ENCODE data around the gene TMEM115.
A peak's percentile ranks its signal among the peaks of the same experiment; 100 is the strongest.

Gene TMEM115

GRCh38 chr3:50355829-50356552 lies 3.3 kb downstream of the TMEM115 start:
- no peaks in the 10 kb centered on the region for H3K9me3 ChIP-seq (ENCODE audit: control insufficient read depth, insufficient read depth, low read depth, low read length)
- CTCF ChIA-PET: no interaction called here
- no peak overlapping the region for H3K27ac ChIP-seq (ENCODE audit: extremely low read depth, low read depth, low read length)
- H3K4me1 ChIP-seq (ENCODE audit: control insufficient read depth, insufficient read depth, low read length): no peaks in the 10 kb centered on the region
- POLR2A ChIA-PET: interaction anchor here (1.2 to 1.9 kb wide), 2 partner anchors 10 to 19 kb away, joined by 3 to 12 read pairs; partner anchors contain the start of gene ZMYND10
- H3K4me3 ChIP-seq (ENCODE audit: low read depth, low read length): peak overlapping the region; percentile 82
- peaks cover 0 to 61% of the 10 kb centered on the region in 2 experiments; a peak in 1 of 3 replicates for H3K36me3 ChIP-seq (ENCODE audit: control insufficient read depth in 2 of 2, insufficient read depth in 1 of 2, low read length in 2 of 2)
- TF ChIP-seq ZNF529 (tag by site-specific recombination; IDR thresholded peaks at IDR 0.05; ENCODE audit: insufficient replicate concordance) (no peak), ZNF704 (tag by site-specific recombination; IDR thresholded peaks at IDR 0.05) (no peak), ZBTB49 (tag by site-specific recombination; IDR thresholded peaks at IDR 0.05; ENCODE audit: low read depth) (no peak), ZNF423 (tag by site-specific recombination; IDR thresholded peaks at IDR 0.05) (no peak), ZNF777 (tag by site-specific recombination; IDR thresholded peaks at IDR 0.05; ENCODE audit: borderline replicate concordance) (no peak), ZNF24 (tag by site-specific recombination; IDR thresholded peaks at IDR 0.05) (no peak), CTCF (tag by site-specific recombination; IDR thresholded peaks at IDR 0.05) (peak; percentile 33; the same call in 1 of the 2 replicates), ZNF501 (tag by site-specific recombination; IDR thresholded peaks at IDR 0.05) (no peak), ZNF654 (tag by site-specific recombination; IDR thresholded peaks at IDR 0.05; ENCODE audit: low read depth) (no peak), ZNF785 (tag by site-specific recombination; IDR thresholded peaks at IDR 0.05) (no peak), KLF7 (tag by site-specific recombination; IDR thresholded peaks at IDR 0.05; ENCODE audit: borderline replicate concordance) (no peak), ZNF175 (tag by site-specific recombination; IDR thresholded peaks at IDR 0.05) (no peak), ZNF433 (tag by site-specific recombination; IDR thresholded peaks at IDR 0.05; ENCODE audit: low read depth) (no peak), ZNF600 (tag by site-specific recombination; IDR thresholded peaks at IDR 0.05) (no peak), ZNF530 (tag by site-specific recombination; IDR thresholded peaks at IDR 0.05; ENCODE audit: low read depth) (no peak), ZNF692 (tag by site-specific recombination; IDR thresholded peaks at IDR 0.05) (no peak), ZSCAN5A (tag by site-specific recombination; IDR thresholded peaks at IDR 0.05) (no peak), ZNF585B (tag by site-specific recombination; IDR thresholded peaks at IDR 0.05) (no peak)
- TF ChIP-seq, protein P1, sequence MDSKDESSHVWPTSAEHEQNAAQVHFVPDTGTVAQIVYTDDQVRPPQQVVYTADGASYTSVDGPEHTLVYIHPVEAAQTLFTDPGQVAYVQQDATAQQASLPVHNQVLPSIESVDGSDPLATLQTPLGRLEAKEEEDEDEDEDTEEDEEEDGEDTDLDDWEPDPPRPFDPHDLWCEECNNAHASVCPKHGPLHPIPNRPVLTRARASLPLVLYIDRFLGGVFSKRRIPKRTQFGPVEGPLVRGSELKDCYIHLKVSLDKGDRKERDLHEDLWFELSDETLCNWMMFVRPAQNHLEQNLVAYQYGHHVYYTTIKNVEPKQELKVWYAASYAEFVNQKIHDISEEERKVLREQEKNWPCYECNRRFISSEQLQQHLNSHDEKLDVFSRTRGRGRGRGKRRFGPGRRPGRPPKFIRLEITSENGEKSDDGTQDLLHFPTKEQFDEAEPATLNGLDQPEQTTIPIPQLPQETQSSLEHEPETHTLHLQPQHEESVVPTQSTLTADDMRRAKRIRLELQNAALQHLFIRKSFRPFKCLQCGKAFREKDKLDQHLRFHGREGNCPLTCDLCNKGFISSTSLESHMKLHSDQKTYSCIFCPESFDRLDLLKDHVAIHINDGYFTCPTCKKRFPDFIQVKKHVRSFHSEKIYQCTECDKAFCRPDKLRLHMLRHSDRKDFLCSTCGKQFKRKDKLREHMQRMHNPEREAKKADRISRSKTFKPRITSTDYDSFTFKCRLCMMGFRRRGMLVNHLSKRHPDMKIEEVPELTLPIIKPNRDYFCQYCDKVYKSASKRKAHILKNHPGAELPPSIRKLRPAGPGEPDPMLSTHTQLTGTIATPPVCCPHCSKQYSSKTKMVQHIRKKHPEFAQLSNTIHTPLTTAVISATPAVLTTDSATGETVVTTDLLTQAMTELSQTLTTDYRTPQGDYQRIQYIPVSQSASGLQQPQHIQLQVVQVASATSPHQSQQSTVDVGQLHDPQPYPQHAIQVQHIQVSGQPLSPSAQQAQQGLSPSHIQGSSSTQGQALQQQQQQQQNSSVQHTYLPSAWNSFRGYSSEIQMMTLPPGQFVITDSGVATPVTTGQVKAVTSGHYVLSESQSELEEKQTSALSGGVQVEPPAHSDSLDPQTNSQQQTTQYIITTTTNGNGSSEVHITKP (tag by site-specific recombination; IDR thresholded peaks at IDR 0.05): peak; percentile 78; the same call in 1 of the 2 replicates
- TF ChIP-seq, protein P2, sequence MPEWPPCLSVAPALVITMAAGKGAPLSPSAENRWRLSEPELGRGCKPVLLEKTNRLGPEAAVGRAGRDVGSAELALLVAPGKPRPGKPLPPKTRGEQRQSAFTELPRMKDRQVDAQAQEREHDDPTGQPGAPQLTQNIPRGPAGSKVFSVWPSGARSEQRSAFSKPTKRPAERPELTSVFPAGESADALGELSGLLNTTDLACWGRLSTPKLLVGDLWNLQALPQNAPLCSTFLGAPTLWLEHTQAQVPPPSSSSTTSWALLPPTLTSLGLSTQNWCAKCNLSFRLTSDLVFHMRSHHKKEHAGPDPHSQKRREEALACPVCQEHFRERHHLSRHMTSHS (tag by site-specific recombination; IDR thresholded peaks at IDR 0.05): no peak
- TF ChIP-seq, protein P3, sequence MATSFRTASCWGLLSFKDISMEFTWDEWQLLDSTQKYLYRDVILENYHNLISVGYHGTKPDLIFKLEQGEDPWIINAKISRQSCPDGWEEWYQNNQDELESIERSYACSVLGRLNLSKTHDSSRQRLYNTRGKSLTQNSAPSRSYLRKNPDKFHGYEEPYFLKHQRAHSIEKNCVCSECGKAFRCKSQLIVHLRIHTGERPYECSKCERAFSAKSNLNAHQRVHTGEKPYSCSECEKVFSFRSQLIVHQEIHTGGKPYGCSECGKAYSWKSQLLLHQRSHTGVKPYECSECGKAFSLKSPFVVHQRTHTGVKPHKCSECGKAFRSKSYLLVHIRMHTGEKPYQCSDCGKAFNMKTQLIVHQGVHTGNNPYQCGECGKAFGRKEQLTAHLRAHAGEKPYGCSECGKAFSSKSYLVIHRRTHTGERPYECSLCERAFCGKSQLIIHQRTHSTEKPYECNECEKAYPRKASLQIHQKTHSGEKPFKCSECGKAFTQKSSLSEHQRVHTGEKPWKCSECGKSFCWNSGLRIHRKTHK (tag by site-specific recombination; IDR thresholded peaks at IDR 0.05): no peak

All from HEK293 (cell line).